T47D (cell line): ENCODE data around the gene NTMT1.
A peak's percentile ranks its signal among the peaks of the same experiment; 100 is the strongest.

Experiments
- DNase-seq, 2 experiments: peaks; one replicate each; pipeline versions ENCODE4 v3.0.0 to v3.0.0-alpha.2; 2011 to 2012; ENCODE audit warnings: low read depth in 1 of 2, low spot score in 1 of 2
- JUND ChIP-seq: IDR thresholded peaks from 2 replicates; pipeline ENCODE4 v1.6.1; 2012; ENCODE audit warnings: low read depth
- in situ Hi-C: cut with HindIII; loops from 2 replicates; pipeline ENCODE4 v1.10.0; 2016; ENCODE audit warnings: low sequenced_read_pairs, low pct_unique_long_range_greater_than_20kb

The NTMT1 gene

DNA sequence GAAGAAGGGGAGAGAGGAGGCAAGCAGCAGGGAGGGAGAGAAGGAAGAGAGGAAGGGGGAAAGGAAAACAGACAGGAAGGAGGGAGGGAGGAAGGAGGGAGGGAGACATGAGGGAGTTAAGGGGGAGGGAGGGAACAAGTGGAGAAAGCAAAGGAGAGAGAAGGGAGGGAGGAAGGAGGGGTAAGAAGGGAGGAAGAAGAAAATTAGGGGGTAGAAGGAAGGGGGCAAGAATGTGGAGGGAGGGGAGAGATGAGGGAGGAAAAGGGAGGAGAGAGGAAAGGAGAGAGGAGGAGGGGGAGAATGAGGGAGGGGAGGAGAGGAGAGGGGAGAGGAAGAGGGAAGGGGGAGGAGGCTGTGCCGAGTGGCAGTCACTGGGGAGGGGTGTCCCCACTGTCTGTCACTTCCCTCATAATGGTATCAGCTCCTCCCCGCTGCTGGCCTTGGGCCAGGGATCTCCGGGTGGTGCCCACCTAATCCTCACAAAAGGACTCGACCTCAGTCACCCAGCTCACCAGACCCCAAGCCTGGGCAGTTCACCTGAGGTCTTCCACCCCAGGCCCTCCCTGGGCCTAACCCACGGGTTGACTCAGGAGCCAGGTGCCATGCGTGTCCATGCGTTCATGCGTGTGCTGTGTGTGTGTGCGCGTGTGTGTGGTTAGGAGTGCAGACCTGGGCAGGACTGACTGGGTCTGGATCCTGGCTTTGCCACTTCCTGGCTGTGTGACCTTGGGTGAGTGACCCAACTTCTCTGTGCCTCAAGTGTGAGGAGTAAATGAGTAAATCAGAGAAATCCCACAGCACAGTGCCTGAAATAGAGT is 23.2 kb upstream of the NTMT1 start:
- in situ Hi-C loops: no loop called here
- no peak for TF ChIP-seq JUND
- DNase-seq: no peak

GRCh38 chr9:129604056-129604765 is 21.8 kb upstream of the NTMT1 start:
- no peak for DNase-seq
- TF ChIP-seq JUND: no peak
- in situ Hi-C loops: no loop called here

- DNase-seq: peak in 1 of 2 experiments; percentile 66
- TF ChIP-seq JUND: no peak
- in situ Hi-C loops: no loop called here
Observed at GRCh38 chr9:129604766-129605163, 21.2 kb upstream of the NTMT1 start.

- no peak for TF ChIP-seq JUND
- DNase-seq: no peak
- in situ Hi-C loops: no loop called here
Observed at GRCh38 chr9:129606161-129607026, 19.6 kb upstream of the NTMT1 start.

GRCh38 chr9:129607027-129607387 is 19.0 kb upstream of the NTMT1 start:
- no peak for TF ChIP-seq JUND
- in situ Hi-C loops: no loop called here
- no peak for DNase-seq

DNA sequence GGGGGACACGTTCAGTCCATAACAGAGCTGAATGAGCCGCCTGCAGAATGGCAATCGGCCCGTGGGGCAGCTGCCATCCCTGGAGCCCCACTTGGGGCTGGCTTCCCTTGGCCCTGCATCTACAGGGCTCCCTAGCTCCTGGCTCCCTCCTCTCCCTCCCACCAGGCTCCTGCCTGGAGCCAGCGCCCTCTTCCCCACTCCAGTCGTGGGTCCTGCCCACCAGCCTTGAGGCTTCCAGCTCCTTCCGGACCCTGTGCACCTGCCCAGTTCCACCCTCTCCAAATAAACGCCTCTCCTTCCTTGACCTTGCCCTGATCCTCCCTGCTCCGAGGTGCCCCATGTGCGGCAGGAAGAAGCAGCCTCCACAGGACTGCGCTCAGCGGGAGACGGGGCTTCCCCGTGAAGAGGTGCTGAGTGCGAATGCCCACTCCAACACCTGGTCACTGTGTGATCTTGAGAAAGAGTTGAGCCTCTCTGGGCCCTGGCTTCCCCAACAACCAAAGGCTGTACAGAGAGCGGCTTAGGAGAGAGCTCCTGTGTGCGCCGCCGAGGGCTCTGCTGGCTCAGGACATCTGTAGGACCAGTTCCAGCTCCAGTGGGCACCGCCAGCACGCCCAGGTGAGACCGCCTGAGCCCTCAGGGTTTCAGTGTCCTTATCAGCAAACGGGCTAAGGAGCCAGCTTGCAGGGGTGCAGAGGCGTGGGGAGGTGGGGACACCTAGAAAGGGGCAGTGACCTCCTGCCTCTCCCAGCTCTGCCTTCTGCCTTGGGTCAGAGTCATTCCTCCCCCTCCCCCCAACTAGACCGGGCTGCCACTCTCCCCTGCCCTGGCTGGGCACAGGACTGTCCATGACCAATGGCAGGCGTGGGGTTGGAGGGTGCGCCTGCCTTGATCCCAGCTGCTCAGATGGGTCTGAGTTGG is 17.1 kb upstream of the NTMT1 start:
- no peak for TF ChIP-seq JUND
- DNase-seq: no peak
- in situ Hi-C loops: no loop called here

GRCh38 chr9:129609486-129610212 is 16.3 kb upstream of the NTMT1 start:
- peak; percentile 60 to 71 for DNase-seq
- in situ Hi-C loops: no loop called here
- no peak for TF ChIP-seq JUND

- in situ Hi-C loops: no loop called here
- TF ChIP-seq JUND: no peak
- DNase-seq: no peak
Observed at GRCh38 chr9:129610213-129610472, 15.8 kb upstream of the NTMT1 start.

DNA sequence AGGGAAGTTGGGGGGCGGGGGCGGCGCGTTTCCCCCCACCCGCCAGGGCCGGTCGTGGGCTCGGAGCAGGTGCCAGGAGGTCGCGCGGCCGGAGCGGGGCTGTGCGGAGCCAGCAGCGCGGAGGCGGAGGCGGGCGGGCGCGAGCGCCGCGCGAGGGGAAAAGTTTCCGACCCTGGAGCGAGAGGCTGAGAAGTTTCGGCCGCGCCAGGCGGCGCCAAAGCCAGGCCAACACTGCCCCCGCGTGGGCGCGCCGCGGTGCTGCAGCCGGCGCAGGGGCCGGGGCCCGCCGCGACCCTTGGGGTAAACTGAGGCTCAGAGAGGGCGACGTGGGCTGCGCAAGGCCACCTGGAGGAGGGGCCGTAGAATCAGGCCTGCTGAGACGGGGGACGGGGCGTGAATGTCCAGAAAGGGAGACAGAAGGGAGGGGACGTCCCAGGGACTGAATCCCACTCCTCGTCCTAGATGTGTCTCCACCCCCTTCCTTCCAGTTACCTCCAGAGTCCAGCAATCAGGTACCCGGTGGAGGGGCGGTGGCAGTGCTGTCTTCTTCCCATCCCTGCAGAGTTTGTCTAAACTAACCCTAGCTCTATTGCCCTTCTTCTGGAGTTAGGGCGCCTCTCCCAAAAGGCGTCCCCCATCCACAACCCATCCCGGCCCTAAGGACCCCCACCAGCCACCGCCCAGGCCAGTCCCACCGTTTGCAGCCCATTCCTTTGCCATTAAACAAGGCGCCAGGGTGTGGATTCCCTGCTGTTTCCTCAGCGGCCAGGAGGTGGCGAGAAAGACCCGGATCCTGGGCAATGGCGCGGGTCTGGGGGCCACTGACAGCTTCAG is 15.3 kb upstream of the NTMT1 start:
- in situ Hi-C loops: no loop called here

GRCh38 chr9:129611307-129611800 is 14.6 kb upstream of the NTMT1 start:
- TF ChIP-seq JUND: no peak
- DNase-seq: no peak
- in situ Hi-C loops: no loop called here

More for the DNA sequence above, 15.3 kb upstream of the NTMT1 start:
- DNase-seq: peak; percentile 85 to 94
- TF ChIP-seq JUND: no peak
